Mesenchymal stem cell (in vitro differentiated cells and primary cell): ENCODE data around the gene CELF4.

Source experiments
- DNase-seq: peaks from one replicate; pipeline ENCODE4 v3.0.0-alpha.2; 2013
- H2AFZ ChIP-seq: one replicate; pipeline ENCODE4 v1.6.1; 2013; ENCODE audit warnings: low read depth, mild to moderate bottlenecking, control low read depth, inconsistent platforms, low read length, moderate library complexity
- H2AK5ac ChIP-seq: 2 replicates; pipeline ENCODE4 v1.6.1; 2013; ENCODE audit warnings: low read length, moderate library complexity, mild to moderate bottlenecking, inconsistent platforms; ENCODE audit not compliant: severe bottlenecking
- H2BK120ac ChIP-seq: one replicate; pipeline ENCODE4 v1.6.1; 2013; ENCODE audit warnings: low read depth, mild to moderate bottlenecking, inconsistent platforms, low read length, moderate library complexity
- H2BK12ac ChIP-seq, 2 experiments: one replicate each; pipeline ENCODE4 v1.6.1; 2013; ENCODE audit warnings: inconsistent platforms in 2 of 2, low read length in 2 of 2, mild to moderate bottlenecking in 2 of 2, moderate library complexity in 2 of 2, control low read depth in 1 of 2
- H2BK15ac ChIP-seq: one replicate; pipeline ENCODE4 v1.6.1; 2013; ENCODE audit warnings: mild to moderate bottlenecking, low read depth, inconsistent platforms; ENCODE audit not compliant: poor library complexity, severe bottlenecking
- H2BK5ac ChIP-seq: 2 replicates; pipeline ENCODE4 v1.6.1; 2013; ENCODE audit warnings: low read depth, mild to moderate bottlenecking, low read length, control low read depth, inconsistent platforms; ENCODE audit not compliant: poor library complexity, severe bottlenecking
- H3K14ac ChIP-seq, 2 experiments: one replicate each; pipeline ENCODE4 v1.6.1; 2013; ENCODE audit warnings: inconsistent platforms in 2 of 2, low read length in 2 of 2, control low read depth in 1 of 2, mild to moderate bottlenecking in 1 of 2, moderate library complexity in 1 of 2
- H3K18ac ChIP-seq, 2 experiments: one replicate each; pipeline ENCODE4 v1.6.1; 2013; ENCODE audit warnings: inconsistent platforms in 2 of 2, low read length in 2 of 2, control low read depth in 1 of 2, low read depth in 1 of 2, mild to moderate bottlenecking in 1 of 2
- H3K23ac ChIP-seq, 2 experiments: one replicate each; pipeline ENCODE4 v1.6.1; 2013; ENCODE audit warnings: inconsistent platforms in 2 of 2, low read length in 2 of 2, mild to moderate bottlenecking in 2 of 2, moderate library complexity in 2 of 2, control low read depth in 1 of 2
- H3K27ac ChIP-seq: 2 replicates; pipeline ENCODE4 v1.5.1; 2013; ENCODE audit warnings: mild to moderate bottlenecking, moderate library complexity, low read length, control low read depth, inconsistent platforms; ENCODE audit not compliant: poor library complexity, severe bottlenecking
- H3K27me3 ChIP-seq, 2 experiments: 2 replicates each; pipeline versions ENCODE4 v1.6.1 to v1.7.0; 2013; ENCODE audit warnings: low read length in 2 of 2, mild to moderate bottlenecking in 2 of 2, moderate library complexity in 2 of 2, control low read depth in 1 of 2, inconsistent platforms in 1 of 2; ENCODE audit not compliant: control insufficient read depth in 1 of 2, insufficient read depth in 1 of 2
- H3K36me3 ChIP-seq, 2 experiments: 2 replicates each; pipeline versions ENCODE4 v1.6.1 to v1.7.0; 2013; ENCODE audit warnings: low read length in 2 of 2, control low read depth in 1 of 2, inconsistent platforms in 1 of 2, low read depth in 1 of 2, mild to moderate bottlenecking in 1 of 2; ENCODE audit not compliant: insufficient read depth in 2 of 2, control insufficient read depth in 1 of 2
- H3K4ac ChIP-seq, 2 experiments: one replicate each; pipeline ENCODE4 v1.6.1; 2013; ENCODE audit warnings: inconsistent platforms in 2 of 2, low read length in 2 of 2, mild to moderate bottlenecking in 2 of 2, moderate library complexity in 2 of 2, control low read depth in 1 of 2, low read depth in 1 of 2
- H3K4me1 ChIP-seq: 2 replicates; pipeline ENCODE4 v1.6.1; 2013; ENCODE audit warnings: low read depth, low read length, control low read depth; ENCODE audit not compliant: control insufficient read depth, insufficient read depth
- H3K4me2 ChIP-seq: 2 replicates; pipeline ENCODE4 v1.6.1; 2013; ENCODE audit warnings: low read length, mild to moderate bottlenecking, inconsistent platforms; ENCODE audit not compliant: poor library complexity, severe bottlenecking
- H3K4me3 ChIP-seq, 2 experiments: 2 replicates each; pipeline versions ENCODE4 v1.5.1 to v1.7.0; 2013; ENCODE audit warnings: low read length in 2 of 2, mild to moderate bottlenecking in 2 of 2, control low read depth in 1 of 2, low read depth in 1 of 2; ENCODE audit not compliant: insufficient read depth in 1 of 2
- H3K79me1 ChIP-seq: replicated peaks from 2 replicates; pipeline ENCODE4 v1.6.1; 2013; ENCODE audit warnings: mild to moderate bottlenecking, control low read depth, low read length, inconsistent platforms; ENCODE audit not compliant: poor library complexity, severe bottlenecking
- H3K9ac ChIP-seq: 2 replicates; pipeline ENCODE4 v1.7.0; 2013; ENCODE audit warnings: mild to moderate bottlenecking, low read length, moderate library complexity
- H3K9me3 ChIP-seq: 2 replicates; pipeline ENCODE4 v1.7.0; 2013; ENCODE audit warnings: mild to moderate bottlenecking, low read length; ENCODE audit not compliant: control insufficient read depth
- H4K8ac ChIP-seq: one replicate; pipeline ENCODE4 v1.6.1; 2013; ENCODE audit warnings: inconsistent platforms, mild to moderate bottlenecking, low read length, moderate library complexity
- H4K91ac ChIP-seq: one replicate; pipeline ENCODE4 v1.6.1; 2013; ENCODE audit warnings: mild to moderate bottlenecking, low read length, inconsistent platforms
- WGBS: methylation state at CpG from one replicate; pipeline ENCODE4 v1.1.7; 2013; ENCODE audit warnings: mixed read lengths; 5-methylcytosine and 5-hydroxymethylcytosine counted together

Gene CELF4

GRCh38 chr18:37378336-37379010, 187.1 kb downstream of the CELF4 start:
- Histone ChIP-seq H3K4ac (no peak overlapping the region), H3K4me2 (no peak overlapping the region), H3K18ac (no peak overlapping the region), H3K27ac (no peak overlapping the region), H3K27me3 (peaks cover 68 to 70% of the 10 kb centered on the region in 2 experiments), H3K14ac (no peak overlapping the region), H3K4me1 (no peaks in the 10 kb centered on the region), H3K23ac (no peak overlapping the region), H2AFZ (no peak overlapping the region), H4K8ac (no peak overlapping the region), H4K91ac (no peak overlapping the region), H3K9ac (no peak overlapping the region), H3K79me1 (no peaks in the 10 kb centered on the region), H2BK5ac (no peak overlapping the region), H2BK12ac (no peak overlapping the region), H3K36me3 (no peaks in the 10 kb centered on the region), H3K4me3 (no peak overlapping the region), H2BK15ac (no peak overlapping the region), H2BK120ac (no peak overlapping the region), H2AK5ac (no peak overlapping the region), H3K9me3 (no peaks in the 10 kb centered on the region)
- DNase-seq = no peak
- 86% methylated on average over 6 of the region's 11 CpGs for WGBS

- Histone ChIP-seq H2BK120ac (no peak overlapping the region), H2BK15ac (no peak overlapping the region), H2AFZ (no peak overlapping the region), H3K4me2 (no peak overlapping the region), H3K27me3 (peaks cover 67 to 79% of the 10 kb centered on the region in 2 experiments), H3K14ac (no peak overlapping the region), H3K9ac (no peak overlapping the region), H3K79me1 (no peaks in the 10 kb centered on the region), H3K27ac (no peak overlapping the region), H2BK5ac (no peak overlapping the region), H2BK12ac (no peak overlapping the region), H3K18ac (no peak overlapping the region), H4K8ac (no peak overlapping the region), H2AK5ac (no peak overlapping the region), H3K4me1 (no peaks in the 10 kb centered on the region), H3K4ac (no peak overlapping the region), H3K4me3 (no peak overlapping the region), H3K9me3 (no peaks in the 10 kb centered on the region), H3K36me3 (no peaks in the 10 kb centered on the region), H4K91ac (no peak overlapping the region), H3K23ac (no peak overlapping the region)
- no peak for DNase-seq
- 95% methylated on average over 5 of the region's 7 CpGs for WGBS
Measured at GRCh38 chr18:37375181-37375580, 190.4 kb downstream of the CELF4 start.

GRCh38 chr18:37368110-37368954, 197.3 kb downstream of the CELF4 start:
- Histone ChIP-seq H3K18ac (no peak overlapping the region), H3K4me3 (no peak overlapping the region), H3K4me2 (no peak overlapping the region), H3K79me1 (no peaks in the 10 kb centered on the region), H3K27ac (no peak overlapping the region), H3K9ac (no peak overlapping the region), H4K8ac (no peak overlapping the region), H3K4me1 (no peaks in the 10 kb centered on the region), H2BK5ac (no peak overlapping the region), H3K23ac (no peak overlapping the region), H3K4ac (no peak overlapping the region), H2BK15ac (no peak overlapping the region), H3K14ac (no peak overlapping the region), H2AFZ (no peak overlapping the region), H3K27me3 (peaks cover 71 to 84% of the 10 kb centered on the region in 2 experiments), H2AK5ac (no peak overlapping the region), H4K91ac (no peak overlapping the region), H3K36me3 (no peaks in the 10 kb centered on the region), H2BK120ac (no peak overlapping the region), H2BK12ac (no peak overlapping the region), H3K9me3 (no peaks in the 10 kb centered on the region)
- 58% methylated on average over 10 of the region's 10 CpGs for WGBS
- DNase-seq = no peak

- no peak overlapping the region for H3K27ac ChIP-seq
- H2BK12ac ChIP-seq = no peak overlapping the region
- H2AK5ac ChIP-seq = no peak overlapping the region
- no peak overlapping the region for H3K23ac ChIP-seq
- H3K14ac ChIP-seq = no peak overlapping the region
- peaks cover 81 to 83% of the 10 kb centered on the region in 2 experiments for H3K27me3 ChIP-seq
- no peak for DNase-seq
- H4K91ac ChIP-seq = no peak overlapping the region
- 80% methylated on average over 2 of the region's 2 CpGs for WGBS
- no peak overlapping the region for H3K4ac ChIP-seq
- H3K79me1 ChIP-seq = no peaks in the 10 kb centered on the region
- H3K4me2 ChIP-seq = no peak overlapping the region
- no peak overlapping the region for H3K9ac ChIP-seq
- H2BK5ac ChIP-seq = no peak overlapping the region
- no peak overlapping the region for H2AFZ ChIP-seq
- no peaks in the 10 kb centered on the region for H3K4me1 ChIP-seq
- no peaks in the 10 kb centered on the region for H3K9me3 ChIP-seq
- no peak overlapping the region for H2BK120ac ChIP-seq
- no peak overlapping the region for H4K8ac ChIP-seq
- H3K4me3 ChIP-seq = no peak overlapping the region
- H3K36me3 ChIP-seq = no peaks in the 10 kb centered on the region
- no peak overlapping the region for H2BK15ac ChIP-seq
- no peak overlapping the region for H3K18ac ChIP-seq
Measured at GRCh38 chr18:37364237-37364636, 201.4 kb downstream of the CELF4 start.
